ENCODE data around the gene THSD4. TPM values are rescaled to one million over a fixed set of nuclear protein-coding genes. Genes with fewer than 3 reads are reported as not detected.

THSD4 gene
- total RNA-seq, 1 donor: 50.9 TPM

GRCh38 chr15:71281256-71281655, 166.0 kb downstream of the THSD4 start:
- peak; percentile 22 for DNase-seq (ENCODE audit: low read depth)
- no peak overlapping the region for H3K4me3 ChIP-seq (ENCODE audit: low read depth, low read length)
- TF ChIP-seq, protein P1, sequence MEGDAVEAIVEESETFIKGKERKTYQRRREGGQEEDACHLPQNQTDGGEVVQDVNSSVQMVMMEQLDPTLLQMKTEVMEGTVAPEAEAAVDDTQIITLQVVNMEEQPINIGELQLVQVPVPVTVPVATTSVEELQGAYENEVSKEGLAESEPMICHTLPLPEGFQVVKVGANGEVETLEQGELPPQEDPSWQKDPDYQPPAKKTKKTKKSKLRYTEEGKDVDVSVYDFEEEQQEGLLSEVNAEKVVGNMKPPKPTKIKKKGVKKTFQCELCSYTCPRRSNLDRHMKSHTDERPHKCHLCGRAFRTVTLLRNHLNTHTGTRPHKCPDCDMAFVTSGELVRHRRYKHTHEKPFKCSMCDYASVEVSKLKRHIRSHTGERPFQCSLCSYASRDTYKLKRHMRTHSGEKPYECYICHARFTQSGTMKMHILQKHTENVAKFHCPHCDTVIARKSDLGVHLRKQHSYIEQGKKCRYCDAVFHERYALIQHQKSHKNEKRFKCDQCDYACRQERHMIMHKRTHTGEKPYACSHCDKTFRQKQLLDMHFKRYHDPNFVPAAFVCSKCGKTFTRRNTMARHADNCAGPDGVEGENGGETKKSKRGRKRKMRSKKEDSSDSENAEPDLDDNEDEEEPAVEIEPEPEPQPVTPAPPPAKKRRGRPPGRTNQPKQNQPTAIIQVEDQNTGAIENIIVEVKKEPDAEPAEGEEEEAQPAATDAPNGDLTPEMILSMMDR (IDR thresholded peaks at IDR 0.05; ENCODE audit: insufficient read depth, low read length): no peak

- H3K4me3 ChIP-seq (ENCODE audit: low read depth, low read length): no peak overlapping the region
- TF ChIP-seq, protein P1 (IDR thresholded peaks at IDR 0.05; ENCODE audit: insufficient read depth, low read length): no peak
- peak; percentile 92 for DNase-seq (ENCODE audit: low read depth)
These were observed 166.8 kb downstream of the THSD4 start for GRCh38 chr15:71282076-71282475.

DNA sequence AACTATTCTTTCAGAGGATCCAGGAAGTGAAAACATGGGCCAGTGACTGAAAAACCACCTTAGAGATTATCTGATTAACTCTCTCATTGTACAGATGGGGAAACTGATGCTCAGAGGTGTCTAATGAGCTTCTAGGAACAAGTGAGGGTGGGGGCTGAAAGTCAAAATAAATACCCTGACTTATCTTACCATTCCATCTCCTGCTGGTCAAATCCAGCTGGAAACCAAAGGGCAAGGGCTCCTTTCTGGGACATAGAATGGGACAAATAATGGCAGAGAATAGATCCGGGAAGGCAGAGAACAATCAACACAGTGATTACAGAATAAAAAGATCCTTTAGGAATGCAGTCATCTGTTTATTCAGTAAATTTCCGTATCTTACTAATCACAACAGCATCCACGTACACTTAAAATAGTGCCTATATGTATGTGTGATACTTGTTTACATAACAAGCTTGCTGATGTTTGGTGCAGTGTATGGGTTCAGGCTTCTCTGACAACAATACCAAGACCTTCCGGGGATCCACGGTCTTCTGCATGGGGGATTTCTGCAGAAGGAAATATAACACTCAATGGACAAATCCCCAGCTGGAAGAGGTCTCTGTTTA, 173.2 kb downstream of the THSD4 start:
- TF ChIP-seq, protein P1 (IDR thresholded peaks at IDR 0.05; ENCODE audit: insufficient read depth, low read length): no peak
- DNase-seq (ENCODE audit: low read depth): no peak

DNA sequence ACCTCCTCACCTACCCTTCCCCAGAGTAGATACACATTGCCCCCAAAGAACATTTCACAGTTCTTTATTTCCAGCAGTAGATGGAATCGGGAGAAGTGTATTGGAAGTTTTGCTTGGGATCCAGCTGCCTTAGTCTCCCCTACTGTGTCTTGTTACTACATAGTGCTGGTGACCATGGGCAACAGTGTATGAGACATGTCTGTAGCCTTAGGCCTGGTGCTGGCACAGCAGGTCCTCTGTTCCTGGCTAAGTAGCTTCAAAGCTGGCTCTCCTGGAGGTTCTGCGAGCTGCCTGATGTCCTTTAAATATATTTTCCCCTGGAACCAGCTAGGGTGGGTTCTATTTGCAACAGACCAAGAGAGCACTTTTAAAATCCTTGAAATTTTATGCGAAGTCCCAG, 174.7 kb downstream of the THSD4 start:
- no peak for DNase-seq (ENCODE audit: low read depth)
- TF ChIP-seq, protein P1 (IDR thresholded peaks at IDR 0.05; ENCODE audit: insufficient read depth, low read length): no peak
- H3K4me3 ChIP-seq (ENCODE audit: low read depth, low read length): no peak overlapping the region

More for the DNA sequence above, 173.2 kb downstream of the THSD4 start:
- no peak overlapping the region for H3K4me3 ChIP-seq (ENCODE audit: low read depth, low read length)

DNA sequence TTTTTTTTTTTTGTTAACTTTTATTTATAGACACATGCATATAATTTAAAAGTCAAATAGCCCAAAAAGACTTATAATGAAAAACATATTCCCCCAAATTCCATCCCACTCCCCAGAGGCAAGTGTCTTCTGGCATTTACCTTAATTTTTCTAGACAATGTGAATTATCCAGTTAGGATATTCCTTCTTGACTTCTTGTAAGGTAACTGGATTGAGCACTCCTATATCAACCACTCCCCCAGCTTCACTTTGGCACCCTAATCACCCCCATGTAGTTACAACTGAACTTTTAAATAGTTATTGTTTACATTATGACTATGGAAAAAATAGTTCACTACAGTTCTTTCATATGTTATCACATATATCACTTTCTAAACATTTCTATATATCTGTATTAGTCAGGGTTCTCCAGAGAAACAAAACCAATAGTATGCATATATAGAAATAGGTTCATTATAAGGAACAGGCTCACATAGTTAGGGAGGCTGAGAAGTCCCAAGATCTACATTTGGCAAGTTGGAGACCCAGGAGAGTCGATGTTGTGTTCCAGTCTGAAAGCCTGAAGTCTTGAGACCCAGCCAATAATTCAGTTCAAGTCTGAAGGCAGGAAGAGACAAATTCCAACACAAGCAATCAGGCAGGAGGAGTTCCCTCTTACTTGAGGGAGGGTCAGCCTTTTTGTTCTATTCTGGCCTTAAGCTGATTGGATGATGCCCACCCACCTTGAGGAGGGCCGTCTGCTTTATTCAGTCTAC, 175.8 kb downstream of the THSD4 start:
- TF ChIP-seq, protein P1 (IDR thresholded peaks at IDR 0.05; ENCODE audit: insufficient read depth, low read length): no peak
- H3K4me3 ChIP-seq (ENCODE audit: low read depth, low read length): no peak overlapping the region
- peak; percentile 60 for DNase-seq (ENCODE audit: low read depth)

GRCh38 chr15:71291723-71292122, 176.5 kb downstream of the THSD4 start:
- no peak overlapping the region for H3K4me3 ChIP-seq (ENCODE audit: low read depth, low read length)
- TF ChIP-seq, protein P1 (IDR thresholded peaks at IDR 0.05; ENCODE audit: insufficient read depth, low read length): no peak
- DNase-seq (ENCODE audit: low read depth): no peak

Measured in fibroblast of the aortic adventitia (primary cell).